Sigmoid colon (tissue), 4 donors: ENCODE data around the gene CFAP69.

Experiments used
- CTCF ChIP-seq, 4 experiments: fragments of 450-650 bp in 3 of 4; fragments of 200-600 bp in 1 of 4; IDR thresholded peaks; one replicate each; pipeline ENCODE4 v1.5.1; 2016 to 2019; ENCODE audit warnings: antibody characterized with exemption in 4 of 4, mild to moderate bottlenecking in 3 of 4, moderate library complexity in 2 of 4
- POLR2A ChIP-seq, 2 donors: fragments of 450-650 bp; IDR thresholded peaks; one replicate each; pipeline ENCODE4 v1.6.1; 2016; ENCODE audit warnings: antibody characterized with exemption in 2 of 2, mild to moderate bottlenecking in 2 of 2, moderate library complexity in 2 of 2
- POLR2AphosphoS5 ChIP-seq, 4 donors: sonication (generic); formaldehyde crosslinking; IDR thresholded peaks; one replicate each; pipeline ENCODE4 v1.6.1; 2017; ENCODE audit warnings: antibody characterized with exemption in 4 of 4

DNA sequence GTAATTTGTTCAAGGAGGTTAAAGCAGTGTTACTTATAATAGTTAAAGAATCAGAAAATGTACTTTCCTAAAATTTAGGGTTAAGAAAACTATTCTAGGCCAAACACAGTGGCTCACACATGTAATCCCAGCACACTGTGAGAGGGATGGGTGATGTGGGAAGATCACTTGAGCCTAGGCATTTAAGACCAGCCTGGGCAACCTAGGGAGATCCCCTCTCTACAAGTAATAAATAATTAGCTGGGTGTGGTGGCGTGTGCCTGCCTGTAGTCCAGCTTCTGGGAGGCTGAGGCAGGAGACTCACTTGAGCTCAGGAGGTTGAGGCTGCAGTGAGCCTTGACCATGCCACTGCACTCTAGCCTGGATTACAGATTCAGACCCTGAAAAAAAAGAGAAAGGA is 37.0 kb upstream of the CFAP69 start:
- TF ChIP-seq CTCF (IDR thresholded peaks at IDR 0.05), result no peak
- no peak for TF ChIP-seq POLR2A (IDR thresholded peaks at IDR 0.05)
- TF ChIP-seq POLR2AphosphoS5 (IDR thresholded peaks at IDR 0.05), result no peak
